ENCODE results near the gene TNC.

DNA sequence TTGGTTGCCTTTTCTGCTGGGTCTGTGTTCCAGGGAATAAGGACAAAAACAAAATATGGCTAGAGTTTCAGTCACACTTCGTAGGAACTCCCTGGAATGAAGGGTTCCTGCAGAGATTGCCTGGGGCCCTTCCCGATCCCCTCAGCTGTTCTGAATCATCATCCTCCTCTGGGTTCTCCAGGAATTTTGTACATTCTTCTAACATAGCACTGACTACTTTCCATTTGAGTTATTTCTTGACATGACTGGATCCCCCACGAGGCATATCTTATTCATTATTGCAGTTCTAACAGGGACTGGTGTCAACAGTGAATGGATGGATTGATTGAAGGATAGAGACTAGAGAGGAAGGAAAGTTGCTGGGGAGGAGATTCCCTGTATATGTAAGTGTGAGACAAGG lies 49.2 kb upstream of the TNC start:
- TF ChIP-seq POLR2A (IDR thresholded peaks at IDR 0.05): no peak
- TF ChIP-seq, protein P1, sequence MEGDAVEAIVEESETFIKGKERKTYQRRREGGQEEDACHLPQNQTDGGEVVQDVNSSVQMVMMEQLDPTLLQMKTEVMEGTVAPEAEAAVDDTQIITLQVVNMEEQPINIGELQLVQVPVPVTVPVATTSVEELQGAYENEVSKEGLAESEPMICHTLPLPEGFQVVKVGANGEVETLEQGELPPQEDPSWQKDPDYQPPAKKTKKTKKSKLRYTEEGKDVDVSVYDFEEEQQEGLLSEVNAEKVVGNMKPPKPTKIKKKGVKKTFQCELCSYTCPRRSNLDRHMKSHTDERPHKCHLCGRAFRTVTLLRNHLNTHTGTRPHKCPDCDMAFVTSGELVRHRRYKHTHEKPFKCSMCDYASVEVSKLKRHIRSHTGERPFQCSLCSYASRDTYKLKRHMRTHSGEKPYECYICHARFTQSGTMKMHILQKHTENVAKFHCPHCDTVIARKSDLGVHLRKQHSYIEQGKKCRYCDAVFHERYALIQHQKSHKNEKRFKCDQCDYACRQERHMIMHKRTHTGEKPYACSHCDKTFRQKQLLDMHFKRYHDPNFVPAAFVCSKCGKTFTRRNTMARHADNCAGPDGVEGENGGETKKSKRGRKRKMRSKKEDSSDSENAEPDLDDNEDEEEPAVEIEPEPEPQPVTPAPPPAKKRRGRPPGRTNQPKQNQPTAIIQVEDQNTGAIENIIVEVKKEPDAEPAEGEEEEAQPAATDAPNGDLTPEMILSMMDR (IDR thresholded peaks at IDR 0.05): no peak

All from heart left ventricle (tissue), 13 donors.